Activated T-cell treated with anti-CD3 and anti-CD28 coated beads for 48 hours (primary cell): ENCODE results near the gene RPTOR.
"Not testable (repeated sequence)": the region's sequence is repeated elsewhere in the genome, so short reads cannot be mapped to it uniquely, and the experiment has no call there.

Source experiments
- DNase-seq: peaks from one replicate; pipeline ENCODE4 v3.0.0-alpha.2; 2020; ENCODE audit warnings: low read depth

The RPTOR gene

DNA sequence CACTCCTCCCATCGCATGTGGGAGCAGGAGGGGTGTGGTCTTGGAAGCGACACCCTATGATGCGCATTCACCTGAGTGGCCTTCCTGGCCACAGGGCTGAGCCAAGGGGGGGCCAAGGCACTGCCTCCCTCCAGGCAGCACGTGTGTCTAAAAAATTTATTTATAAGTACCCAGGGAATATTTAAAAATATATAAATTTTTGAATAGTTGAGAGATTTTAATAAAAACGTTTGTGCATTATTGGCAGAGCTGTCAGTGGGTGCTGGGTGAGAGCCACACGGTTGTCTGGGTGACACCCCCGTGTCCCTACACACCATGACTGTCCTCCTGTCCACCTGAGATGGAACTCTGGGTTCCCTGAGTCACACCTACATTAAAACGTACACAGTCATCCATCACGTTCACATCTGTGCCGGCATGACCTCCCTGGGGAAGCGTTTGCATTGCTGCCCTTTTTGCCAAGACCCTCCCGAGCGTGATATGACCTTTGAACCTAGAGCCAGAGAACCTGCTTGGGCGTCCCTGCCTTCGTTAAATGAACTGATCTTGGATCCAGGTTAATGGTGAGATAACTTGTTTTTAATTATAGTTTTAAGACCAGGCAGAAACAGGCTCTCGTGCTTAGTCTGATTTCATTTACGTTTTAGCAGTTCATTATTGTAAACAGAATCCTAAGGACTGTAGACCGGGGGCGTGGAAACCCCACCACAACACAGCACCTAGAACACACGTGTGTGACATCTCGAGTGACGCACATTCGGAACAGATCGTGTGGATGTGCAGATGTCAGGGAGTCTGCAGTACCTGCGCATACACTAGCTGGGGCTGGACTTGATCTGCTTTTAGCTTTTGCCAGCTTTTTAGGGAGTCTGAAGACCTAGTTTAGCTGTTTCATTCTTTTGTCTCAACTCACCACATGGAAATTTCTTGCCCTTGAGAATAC is 254.2 kb downstream of the RPTOR start:
- no peak for DNase-seq

DNA sequence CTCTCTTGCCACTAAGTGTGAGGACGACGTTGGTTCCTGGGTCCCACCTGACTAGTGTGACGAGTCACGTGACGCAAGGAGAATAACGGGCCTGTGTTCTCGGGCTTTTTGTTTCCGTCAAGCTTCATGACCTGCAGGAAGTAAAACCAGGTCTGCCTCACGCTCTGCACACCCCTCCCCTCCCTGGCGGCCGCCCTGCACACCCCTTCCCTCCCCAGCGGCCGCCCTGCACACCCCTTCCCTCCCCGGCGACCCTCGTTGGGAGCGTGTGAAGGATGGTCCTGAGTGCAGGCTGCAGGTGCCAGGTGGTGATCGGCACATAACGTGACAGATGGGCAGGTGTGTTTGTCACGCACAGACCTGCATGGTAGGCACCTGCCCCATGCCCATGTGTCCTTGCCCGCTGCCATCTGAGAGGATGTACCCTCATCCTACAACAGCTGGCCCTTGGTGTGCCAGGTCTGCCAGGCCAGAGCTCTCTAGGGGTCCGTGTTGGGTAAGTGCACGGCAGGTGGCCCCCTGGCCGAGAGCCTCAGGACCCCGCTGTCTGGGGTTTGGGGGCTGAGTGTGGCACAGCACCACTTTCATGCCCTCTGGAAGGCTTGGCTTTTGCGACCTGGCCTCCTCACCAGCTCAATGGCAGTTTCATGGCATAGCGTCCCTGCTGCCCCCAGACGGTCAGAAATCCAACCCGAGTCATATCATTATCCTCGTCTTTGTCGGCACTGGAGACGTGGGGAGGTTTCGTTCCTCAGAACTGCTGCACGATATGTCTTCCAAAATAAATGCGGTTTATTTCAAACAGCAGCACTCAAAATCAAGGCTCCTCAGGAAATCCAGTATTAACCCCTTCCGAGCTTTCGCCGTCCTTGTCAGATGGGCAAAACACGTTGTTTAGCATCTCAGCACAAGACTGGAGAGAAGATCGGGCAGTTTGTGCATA is 255.2 kb downstream of the RPTOR start:
- DNase-seq, result no peak

GRCh38 chr17:80800481-80801391 is 256.1 kb downstream of the RPTOR start:
- DNase-seq, result no peak

- DNase-seq, result no peak
These were observed 258.2 kb downstream of the RPTOR start for GRCh38 chr17:80802626-80803450.

DNA sequence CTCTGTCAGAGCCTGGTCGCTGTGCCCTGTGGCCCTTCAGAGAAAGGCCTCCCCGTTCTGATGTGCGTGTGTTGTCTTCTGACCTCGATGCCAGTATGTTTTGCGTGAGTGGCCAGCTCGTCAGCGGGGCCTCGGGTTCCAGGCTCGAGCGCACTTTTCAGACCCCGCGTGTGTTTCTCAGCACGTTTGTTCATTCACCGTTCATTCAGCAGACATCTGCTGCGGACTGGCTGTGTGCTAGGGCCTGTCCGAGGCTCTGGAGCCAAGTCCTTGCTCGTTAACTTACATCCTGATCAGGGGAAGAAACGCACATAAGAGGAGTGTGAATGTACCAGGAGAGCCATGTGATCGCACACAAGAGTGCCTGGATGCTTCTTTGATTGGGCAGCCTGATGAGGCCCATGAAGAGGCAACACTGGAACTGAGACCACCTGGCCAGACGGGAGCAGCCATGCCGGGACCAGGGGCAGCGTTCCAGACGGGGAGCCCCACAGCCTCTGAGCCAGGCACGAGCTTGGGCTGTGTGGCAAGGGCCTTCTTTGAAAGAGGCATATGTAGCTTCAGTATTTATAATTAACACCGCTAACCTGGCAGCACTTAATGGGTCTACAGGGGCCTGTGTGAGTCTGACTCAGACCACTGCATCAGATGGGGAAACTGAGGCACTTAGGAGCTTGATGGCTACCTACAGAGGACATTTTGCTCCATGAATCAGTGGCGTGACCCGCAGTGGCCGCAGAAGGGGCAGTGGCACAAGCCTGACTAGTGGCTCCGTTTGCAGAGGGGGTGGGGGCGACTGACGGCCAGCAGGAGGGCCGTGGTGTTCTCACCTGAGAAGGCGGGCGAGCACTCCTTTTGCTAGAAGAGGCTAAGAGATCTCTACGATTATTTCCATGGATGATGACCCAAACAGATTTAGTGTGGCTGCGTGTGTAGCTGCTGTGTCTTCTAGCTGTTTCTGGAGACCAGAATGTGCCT is 259.1 kb downstream of the RPTOR start:
- DNase-seq, result no peak

GRCh38 chr17:80804466-80804865 is 259.8 kb downstream of the RPTOR start:
- no peak for DNase-seq

DNA sequence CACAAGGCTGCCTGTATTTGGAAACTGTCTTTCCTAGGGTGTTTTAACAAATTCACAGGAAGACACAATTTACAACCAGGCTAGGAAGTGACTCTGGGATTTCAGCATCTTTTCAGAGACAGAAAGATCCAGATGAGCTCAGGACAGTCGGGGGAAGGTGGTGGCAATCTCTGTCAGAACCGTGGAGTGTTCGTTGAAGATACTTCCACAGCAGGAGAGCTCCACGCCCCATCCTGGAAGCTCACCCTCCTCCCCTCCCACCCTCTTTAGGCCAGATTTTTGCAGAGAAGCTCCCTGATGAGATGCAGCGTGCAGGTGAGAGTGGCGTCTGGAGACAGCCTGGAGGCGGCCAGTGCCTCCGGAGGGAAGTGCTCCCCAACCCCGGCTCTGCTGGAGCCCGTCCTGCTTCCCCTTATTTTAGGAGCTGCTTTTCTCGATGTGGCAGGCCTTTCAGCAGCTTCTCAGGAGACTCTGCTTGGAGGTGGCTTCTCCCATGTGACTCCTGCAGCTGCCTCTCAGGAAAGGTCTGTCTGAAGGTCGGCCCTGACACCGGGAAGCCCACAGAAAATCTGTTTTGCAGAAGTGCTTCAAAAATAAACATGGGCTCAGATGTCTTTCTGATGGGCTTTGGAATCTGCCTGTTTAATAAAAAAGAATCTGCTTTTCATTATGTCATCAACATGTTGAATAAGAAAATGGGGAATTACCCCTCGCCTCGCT is 260.6 kb downstream of the RPTOR start:
- no peak for DNase-seq

GRCh38 chr17:80807014-80807413 is 262.4 kb downstream of the RPTOR start:
- no peak for DNase-seq

GRCh38 chr17:80807882-80808281 is 263.2 kb downstream of the RPTOR start:
- DNase-seq, result no peak

DNA sequence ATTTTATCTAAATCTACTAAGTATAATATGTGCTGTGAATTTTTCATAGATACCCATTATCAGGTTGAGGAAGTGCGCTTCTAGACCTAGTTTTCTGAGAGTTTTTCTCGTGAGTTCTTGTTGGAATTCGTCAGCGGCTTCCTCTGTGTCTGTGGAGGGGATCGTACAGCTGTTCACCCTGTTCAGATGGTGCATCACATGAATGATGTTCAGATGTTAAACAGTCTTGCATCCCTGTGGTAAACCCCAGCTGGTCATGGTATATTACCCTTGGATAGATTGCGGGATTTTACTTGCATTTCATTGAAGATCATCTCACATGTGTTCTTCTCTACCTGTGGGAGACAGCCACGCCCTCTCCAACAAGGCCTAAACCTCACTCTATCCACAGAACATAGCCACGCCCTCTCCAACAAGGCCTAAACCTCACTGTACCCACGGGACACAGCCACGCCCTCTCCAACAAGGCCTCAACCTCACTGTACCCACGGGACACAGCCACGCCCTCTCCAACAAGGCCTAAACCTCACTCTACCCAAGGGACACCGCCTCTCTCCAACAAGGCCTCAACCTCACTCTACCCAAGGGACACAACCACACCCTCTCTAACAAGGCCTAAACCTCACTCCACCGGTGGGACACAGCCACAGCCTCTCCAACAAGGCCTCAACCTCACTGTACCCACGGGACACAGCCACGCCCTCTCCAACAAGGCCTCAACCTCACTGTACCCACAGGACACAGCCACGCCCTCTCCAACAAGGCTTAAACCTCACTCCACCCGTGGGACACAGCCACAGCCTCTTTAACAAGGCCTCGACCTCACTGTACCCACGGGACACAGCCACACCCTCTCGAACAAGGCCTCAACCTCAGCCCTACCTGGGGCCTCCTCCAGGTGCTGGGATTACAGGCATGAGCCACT is 266.8 kb downstream of the RPTOR start:
- no peak for DNase-seq

DNA sequence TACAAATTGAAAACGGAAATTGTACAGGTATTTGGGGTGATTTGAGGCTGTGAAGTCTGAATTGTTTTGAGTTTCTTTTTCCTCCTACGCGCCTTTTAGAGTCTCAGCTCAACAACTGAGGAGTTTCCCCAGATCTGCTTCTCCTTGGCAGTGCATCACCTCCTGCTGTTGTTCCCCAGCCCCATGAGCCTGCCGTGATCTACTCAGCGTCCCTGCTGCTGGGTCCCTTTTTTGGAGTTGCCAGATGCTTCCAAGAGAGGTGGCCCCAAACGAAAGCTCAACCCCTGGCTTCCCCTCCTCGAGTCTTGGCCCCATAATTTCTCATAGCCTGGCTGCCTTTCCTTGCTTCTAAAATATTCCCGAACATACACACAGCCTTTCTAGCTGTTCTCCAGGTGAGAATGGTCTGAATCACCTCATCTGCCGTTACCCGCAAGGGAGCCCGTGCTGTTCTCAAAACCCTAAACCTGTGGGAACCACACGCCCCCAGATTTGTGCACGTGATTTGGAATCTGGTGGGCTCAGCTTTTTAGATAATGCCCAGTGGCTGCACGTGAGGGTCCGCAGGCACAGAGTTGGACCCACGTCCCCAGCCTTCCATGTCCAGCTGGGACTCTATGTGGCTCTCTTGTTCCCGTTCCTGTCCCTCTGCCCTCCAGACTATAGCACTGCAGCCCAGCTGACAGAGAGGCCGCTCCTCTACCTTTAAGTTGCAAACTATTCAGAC is 267.9 kb downstream of the RPTOR start:
- no peak for DNase-seq

DNA sequence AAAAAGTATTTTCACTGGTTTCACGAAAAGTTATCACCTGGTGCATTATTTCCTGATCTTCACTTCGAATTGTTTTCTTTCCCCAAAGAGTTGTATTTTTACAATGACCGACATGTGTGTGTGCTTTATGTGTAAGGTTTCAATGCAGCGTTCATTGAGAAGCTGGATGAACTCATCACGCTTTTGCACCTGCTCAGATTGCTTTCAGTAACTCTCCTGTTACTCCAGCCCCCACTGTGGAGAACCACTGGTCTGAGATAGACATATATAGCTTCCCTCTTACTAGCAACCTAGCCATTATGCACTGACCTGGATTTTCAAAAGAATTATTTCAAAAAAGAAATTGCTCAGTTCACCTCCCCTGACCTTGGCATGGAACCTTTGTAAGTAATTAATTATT is 268.7 kb downstream of the RPTOR start:
- DNase-seq, result no peak

DNA sequence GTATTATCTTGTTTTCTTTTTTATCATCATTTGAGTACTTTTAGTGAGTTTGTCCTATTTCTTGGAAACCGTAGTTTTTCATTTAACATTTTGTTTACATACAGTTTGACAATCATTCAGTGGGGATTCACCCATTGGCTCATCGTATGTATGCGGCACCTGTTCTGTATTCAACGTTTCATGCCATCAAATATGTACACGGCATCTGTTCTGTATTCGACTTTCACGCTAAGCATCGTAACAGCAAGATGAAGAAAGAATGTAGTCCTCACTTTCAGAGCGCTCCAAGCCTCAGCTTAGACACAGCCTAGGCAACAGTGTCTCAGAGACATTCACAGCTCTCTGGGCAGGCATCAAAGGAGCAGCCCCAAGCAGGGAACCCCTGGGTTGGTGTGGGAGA is 269.9 kb downstream of the RPTOR start:
- DNase-seq, result no peak

- DNase-seq, result no peak
These were observed 270.6 kb downstream of the RPTOR start for GRCh38 chr17:80815151-80815681.

DNA sequence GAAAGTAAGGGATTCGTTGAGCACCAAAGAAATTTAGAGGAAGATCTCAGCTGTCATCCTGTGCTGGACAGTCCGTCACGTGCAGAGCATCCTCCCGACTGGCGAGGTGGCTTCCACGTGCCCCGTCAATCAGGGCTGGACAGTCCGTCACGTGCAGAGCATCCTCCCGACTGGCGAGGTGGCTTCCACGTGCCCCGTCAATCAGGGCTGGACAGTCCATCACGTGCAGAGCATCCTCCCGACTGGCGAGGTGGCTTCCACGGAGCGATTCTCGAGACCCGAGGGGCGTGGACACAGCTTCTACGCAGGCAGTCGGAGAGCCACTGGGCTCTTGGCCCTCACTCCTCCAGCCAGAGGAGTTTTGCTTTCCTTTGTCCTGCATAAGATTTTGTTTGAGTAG is 271.1 kb downstream of the RPTOR start:
- DNase-seq, result not testable (repeated sequence)

DNA sequence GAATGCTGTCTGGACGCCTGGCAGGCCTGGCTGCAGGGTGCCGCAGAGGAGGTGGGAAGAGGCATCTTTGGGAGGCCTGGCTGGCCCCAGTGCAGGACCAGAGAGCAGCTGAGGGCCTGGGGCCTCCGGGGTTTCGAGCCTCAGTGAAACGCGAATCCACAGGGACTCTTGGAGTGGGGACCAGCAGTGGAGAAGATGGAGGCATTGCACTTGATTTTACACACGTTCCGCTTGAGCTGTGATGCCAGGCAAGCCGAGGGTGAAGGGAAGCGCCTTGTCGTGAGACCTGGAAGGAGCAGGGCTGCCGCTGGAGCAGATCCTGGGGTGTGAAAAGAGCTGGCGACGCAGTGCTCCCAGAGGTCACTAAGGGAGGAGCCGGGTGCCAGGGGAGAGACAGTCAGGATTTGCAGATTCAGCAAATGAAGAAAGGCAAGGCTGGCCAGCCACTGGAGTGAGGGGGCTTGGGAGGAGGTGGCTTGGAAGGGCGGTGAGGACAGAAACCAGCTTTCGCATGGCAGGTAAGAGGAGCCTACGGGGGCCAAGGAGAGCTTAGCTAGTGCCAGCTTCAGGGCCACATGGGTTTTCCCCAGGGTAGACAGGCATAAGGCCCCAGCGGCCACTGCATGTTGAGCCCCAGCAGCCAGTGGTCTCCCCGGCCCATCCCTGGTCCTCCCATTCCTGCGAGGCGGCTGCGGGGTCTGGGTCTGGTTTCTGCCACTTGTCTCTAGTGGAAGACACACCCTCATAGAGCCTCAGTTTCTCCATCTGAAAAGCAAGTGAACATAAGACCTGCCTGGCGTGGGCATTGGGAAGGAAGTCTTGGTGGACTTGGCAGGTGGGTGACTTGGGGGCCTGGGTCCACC is 271.8 kb downstream of the RPTOR start:
- DNase-seq, result no peak
